ENCODE results near the gene APOL6. TPM values are rescaled to one million over a fixed set of nuclear protein-coding genes. Genes with fewer than 3 reads are reported as not detected.

The APOL6 gene
- total RNA-seq, 1 donor from 2014 or later: not detected

- Histone ChIP-seq H3K4me2 (no peak overlapping the region), H3K4me3 (no peak overlapping the region), H3K27ac (no peak overlapping the region), H3K79me2 (ENCODE audit: low read depth) (no peaks in the 10 kb centered on the region), H2AFZ (replicated peaks) (no peak overlapping the region), H3K9me3 (ENCODE audit: low read depth) (no peaks in the 10 kb centered on the region), H3K36me3 (no peaks in the 10 kb centered on the region), H3K27me3 (no peaks in the 10 kb centered on the region), H3F3A (ENCODE audit: low read depth) (peaks cover 8% of the 10 kb centered on the region), H3K9ac (no peak overlapping the region), H4K20me1 (ENCODE audit: low read depth) (no peaks in the 10 kb centered on the region), H3K4me1 (peaks cover 20% of the 10 kb centered on the region)
- H3K36me3 Mint-ChIP-seq: no peaks in the 10 kb centered on the region
- H3K4me1 Mint-ChIP-seq: peaks cover 10% of the 10 kb centered on the region
- H3K4me3 Mint-ChIP-seq: no peak overlapping the region
- no peak for DNase-seq (ENCODE audit: low spot score)
- no peak for TF ChIP-seq EZH2 (IDR thresholded peaks at IDR 0.05)
- TF ChIP-seq EZH2phosphoT487 (IDR thresholded peaks at IDR 0.05): no peak
- no peak for TF ChIP-seq CTCF (IDR thresholded peaks at IDR 0.05)
- no peak overlapping the region for H3K27ac Mint-ChIP-seq
- no peaks in the 10 kb centered on the region for H3K9me3 Mint-ChIP-seq
- H3K27me3 Mint-ChIP-seq (ENCODE audit: insufficient read depth, low read depth): peaks cover 3% of the 10 kb centered on the region
Observed at GRCh38 chr22:35643991-35644390, 4.3 kb upstream of the APOL6 start.

GRCh38 chr22:35645646-35646045, 2.6 kb upstream of the APOL6 start:
- Histone ChIP-seq H3F3A (ENCODE audit: low read depth) (peaks cover 8% of the 10 kb centered on the region), H3K79me2 (ENCODE audit: low read depth) (no peaks in the 10 kb centered on the region), H4K20me1 (ENCODE audit: low read depth) (no peaks in the 10 kb centered on the region), H3K4me2 (no peak overlapping the region), H3K36me3 (no peaks in the 10 kb centered on the region), H3K4me3 (no peak overlapping the region), H3K9ac (no peak overlapping the region), H2AFZ (replicated peaks) (no peak overlapping the region), H3K27ac (no peak overlapping the region), H3K9me3 (ENCODE audit: low read depth) (no peaks in the 10 kb centered on the region), H3K4me1 (peaks cover 20% of the 10 kb centered on the region), H3K27me3 (no peaks in the 10 kb centered on the region)
- no peak overlapping the region for H3K4me3 Mint-ChIP-seq
- TF ChIP-seq CTCF (IDR thresholded peaks at IDR 0.05) (no peak), EZH2 (IDR thresholded peaks at IDR 0.05) (no peak), EZH2phosphoT487 (IDR thresholded peaks at IDR 0.05) (no peak)
- no peak overlapping the region for H3K27ac Mint-ChIP-seq
- no peaks in the 10 kb centered on the region for H3K27me3 Mint-ChIP-seq (ENCODE audit: insufficient read depth, low read depth)
- no peak for DNase-seq (ENCODE audit: low spot score)
- peaks cover 14% of the 10 kb centered on the region for H3K4me1 Mint-ChIP-seq
- no peaks in the 10 kb centered on the region for H3K9me3 Mint-ChIP-seq
- H3K36me3 Mint-ChIP-seq: no peaks in the 10 kb centered on the region

- Mint-ChIP-seq H3K27me3 (ENCODE audit: insufficient read depth, low read depth) (peaks cover 3% of the 10 kb centered on the region), H3K27ac (peak overlapping the region; percentile 21), H3K4me1 (peaks cover 11% of the 10 kb centered on the region), H3K9me3 (peaks cover 5% of the 10 kb centered on the region), H3K4me3 (no peak overlapping the region), H3K36me3 (no peaks in the 10 kb centered on the region)
- TF ChIP-seq EZH2 (IDR thresholded peaks at IDR 0.05): no peak
- no peak for TF ChIP-seq EZH2phosphoT487 (IDR thresholded peaks at IDR 0.05)
- TF ChIP-seq CTCF (IDR thresholded peaks at IDR 0.05): no peak
- DNase-seq (ENCODE audit: low spot score): no peak
- H3K27ac ChIP-seq: no peak overlapping the region
- peaks cover 8% of the 10 kb centered on the region for H3F3A ChIP-seq (ENCODE audit: low read depth)
- peaks cover 10% of the 10 kb centered on the region for H3K4me1 ChIP-seq
- H3K27me3 ChIP-seq: no peaks in the 10 kb centered on the region
- H4K20me1 ChIP-seq (ENCODE audit: low read depth): no peaks in the 10 kb centered on the region
- no peaks in the 10 kb centered on the region for H3K9me3 ChIP-seq (ENCODE audit: low read depth)
- H3K4me3 ChIP-seq: no peak overlapping the region
- H3K9ac ChIP-seq: no peak overlapping the region
- H2AFZ ChIP-seq (replicated peaks): peak overlapping the region; percentile 78
- no peaks in the 10 kb centered on the region for H3K79me2 ChIP-seq (ENCODE audit: low read depth)
- H3K36me3 ChIP-seq: no peaks in the 10 kb centered on the region
- peak overlapping the region; percentile 33 for H3K4me2 ChIP-seq
Observed at GRCh38 chr22:35649026-35649553, 844 bp downstream of the APOL6 start.
